ENCODE results near the gene LGALS7B.
"Not testable (repeated sequence)": the region's sequence is repeated elsewhere in the genome, so short reads cannot be mapped to it uniquely, and the experiment has no call there.

LGALS7B gene

GRCh38 chr19:38825936-38826335 is 36.9 kb downstream of the LGALS7B start:
- DNase-seq: not testable (repeated sequence)

GRCh38 chr19:38826856-38827551 is 38.0 kb downstream of the LGALS7B start:
- no peak for DNase-seq

- DNase-seq: not testable (repeated sequence)
These were observed 40.2 kb downstream of the LGALS7B start for GRCh38 chr19:38829203-38829602.

GRCh38 chr19:38830039-38830733 is 41.2 kb downstream of the LGALS7B start:
- DNase-seq: no peak

GRCh38 chr19:38831142-38831605 is 42.2 kb downstream of the LGALS7B start:
- DNase-seq: no peak

GRCh38 chr19:38833092-38833425 is 44.1 kb downstream of the LGALS7B start:
- DNase-seq: no peak

GRCh38 chr19:38834104-38834490 is 45.1 kb downstream of the LGALS7B start:
- DNase-seq: no peak

GRCh38 chr19:38834590-38834989 is 45.6 kb downstream of the LGALS7B start:
- no peak for DNase-seq

- no peak for DNase-seq
These were observed 47.4 kb downstream of the LGALS7B start for GRCh38 chr19:38836159-38836982.

GRCh38 chr19:38836983-38837626 is 48.1 kb downstream of the LGALS7B start:
- no peak for DNase-seq

GRCh38 chr19:38837656-38838121 is 48.7 kb downstream of the LGALS7B start:
- DNase-seq: no peak

GRCh38 chr19:38838208-38838985 is 49.4 kb downstream of the LGALS7B start:
- DNase-seq: no peak

- DNase-seq: no peak
These were observed 50.2 kb downstream of the LGALS7B start for GRCh38 chr19:38838986-38839761.

GRCh38 chr19:38839816-38840582 is 51.0 kb downstream of the LGALS7B start:
- DNase-seq: no peak

- no peak for DNase-seq
These were observed 51.6 kb downstream of the LGALS7B start for GRCh38 chr19:38840583-38840968.

Data from NCI-H1092 (cell line).